Coronary artery (tissue), 2 donors: ENCODE data around the gene CORO6.
A peak's percentile ranks its signal among the peaks of the same experiment; 100 is the strongest.

Experiments used
- DNase-seq: peaks from one replicate; pipeline ENCODE4 v3.0.0-alpha.2; 2017; ENCODE audit warnings: low spot score
- H3K27ac ChIP-seq, 2 donors: fragments of 200-600 bp; sonication (generic); one replicate each; pipeline ENCODE4 v1.5.1; 2016 to 2019
- H3K4me3 ChIP-seq: fragments of 200-600 bp; sonication (generic); 2 replicates; pipeline ENCODE4 v1.5.1; 2016; ENCODE audit warnings: mild to moderate bottlenecking, moderate library complexity
- TF ChIP-seq, protein P1 (sequence below): fragments of 200-600 bp; sonication (generic); IDR thresholded peaks from one replicate; pipeline ENCODE4 v1.5.1; 2019; ENCODE audit warnings: antibody characterized with exemption

CORO6 gene

DNA sequence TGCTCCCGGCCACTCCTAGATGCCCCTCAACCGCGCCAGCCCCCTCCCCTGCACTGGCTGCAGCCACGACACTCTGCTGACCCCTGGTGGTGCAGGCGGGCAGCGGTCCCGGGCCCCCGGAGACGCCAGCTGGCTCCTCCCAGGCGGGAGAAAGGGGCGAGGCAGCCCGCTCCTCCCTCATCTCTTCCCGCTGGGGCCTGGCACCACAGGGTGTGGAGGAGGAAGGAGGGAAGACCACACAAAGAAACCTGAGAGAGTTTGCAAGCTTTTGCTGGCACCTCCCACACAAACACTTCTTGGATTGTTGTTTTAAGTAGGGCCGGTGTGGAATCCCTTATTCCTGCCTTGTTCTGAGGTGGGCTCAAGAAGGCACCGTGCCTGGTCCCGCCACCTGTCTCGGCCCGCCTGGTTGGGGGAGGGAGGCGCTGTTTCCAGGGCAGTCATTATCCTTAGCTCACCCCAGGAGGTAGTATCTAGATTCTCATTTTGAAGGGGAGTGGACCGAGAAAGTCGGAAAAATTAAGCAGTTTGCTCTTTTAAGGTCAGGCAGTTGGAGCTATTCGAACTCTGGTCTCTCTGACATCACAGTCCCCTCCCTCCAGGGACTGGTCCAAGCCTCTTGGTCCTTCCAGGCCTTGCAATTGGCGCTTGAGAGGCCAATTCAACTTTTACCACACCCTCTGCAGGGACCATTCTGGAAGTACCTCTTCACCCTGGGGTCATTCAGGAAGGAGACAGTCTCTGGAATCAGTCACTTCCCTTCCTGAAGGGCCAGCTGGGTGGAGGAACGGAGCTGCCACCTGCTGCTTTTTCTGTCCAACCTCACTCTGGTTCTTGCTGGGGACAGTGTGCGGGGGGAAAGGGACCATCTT, 30.7 kb downstream of the CORO6 start:
- TF ChIP-seq, protein P1, sequence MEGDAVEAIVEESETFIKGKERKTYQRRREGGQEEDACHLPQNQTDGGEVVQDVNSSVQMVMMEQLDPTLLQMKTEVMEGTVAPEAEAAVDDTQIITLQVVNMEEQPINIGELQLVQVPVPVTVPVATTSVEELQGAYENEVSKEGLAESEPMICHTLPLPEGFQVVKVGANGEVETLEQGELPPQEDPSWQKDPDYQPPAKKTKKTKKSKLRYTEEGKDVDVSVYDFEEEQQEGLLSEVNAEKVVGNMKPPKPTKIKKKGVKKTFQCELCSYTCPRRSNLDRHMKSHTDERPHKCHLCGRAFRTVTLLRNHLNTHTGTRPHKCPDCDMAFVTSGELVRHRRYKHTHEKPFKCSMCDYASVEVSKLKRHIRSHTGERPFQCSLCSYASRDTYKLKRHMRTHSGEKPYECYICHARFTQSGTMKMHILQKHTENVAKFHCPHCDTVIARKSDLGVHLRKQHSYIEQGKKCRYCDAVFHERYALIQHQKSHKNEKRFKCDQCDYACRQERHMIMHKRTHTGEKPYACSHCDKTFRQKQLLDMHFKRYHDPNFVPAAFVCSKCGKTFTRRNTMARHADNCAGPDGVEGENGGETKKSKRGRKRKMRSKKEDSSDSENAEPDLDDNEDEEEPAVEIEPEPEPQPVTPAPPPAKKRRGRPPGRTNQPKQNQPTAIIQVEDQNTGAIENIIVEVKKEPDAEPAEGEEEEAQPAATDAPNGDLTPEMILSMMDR = peak; percentile 92
- peak overlapping the region; percentile 71 to 96 for H3K27ac ChIP-seq
- peak; percentile 91 for DNase-seq
- peak overlapping the region; percentile 99 for H3K4me3 ChIP-seq

DNA sequence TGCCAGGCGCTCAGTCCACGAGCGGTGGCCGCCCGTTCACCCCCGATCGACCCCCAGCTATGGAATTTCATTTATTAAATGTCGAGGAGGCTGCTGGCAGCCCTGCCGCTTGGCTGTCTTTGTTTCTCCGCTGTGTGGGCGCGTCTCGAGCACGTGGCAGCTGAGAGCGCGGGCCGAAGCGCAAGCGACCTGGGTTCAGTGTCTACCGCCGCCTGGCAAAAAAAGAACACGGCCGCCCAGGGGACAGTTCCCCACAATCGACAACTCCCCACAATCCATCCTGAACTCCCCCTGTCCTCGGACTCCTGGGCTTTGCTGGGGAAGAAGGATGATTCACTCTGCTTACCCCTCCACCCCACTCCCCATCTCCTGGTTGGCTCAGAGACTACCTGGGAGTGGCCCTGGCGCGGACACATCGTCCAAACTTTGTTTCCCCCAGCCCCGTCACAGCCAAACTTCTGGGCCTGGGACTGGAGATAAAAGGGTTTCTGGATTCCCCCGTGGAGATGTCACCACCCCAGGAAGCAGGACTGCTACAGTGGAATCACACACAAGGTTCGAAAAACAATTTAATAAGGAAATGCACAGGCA, 31.5 kb downstream of the CORO6 start:
- Histone ChIP-seq H3K4me3 (peak overlapping the region; percentile 99), H3K27ac (peak overlapping the region; percentile 71 to 96)
- DNase-seq = no peak
- TF ChIP-seq, protein P1 = no peak

DNA sequence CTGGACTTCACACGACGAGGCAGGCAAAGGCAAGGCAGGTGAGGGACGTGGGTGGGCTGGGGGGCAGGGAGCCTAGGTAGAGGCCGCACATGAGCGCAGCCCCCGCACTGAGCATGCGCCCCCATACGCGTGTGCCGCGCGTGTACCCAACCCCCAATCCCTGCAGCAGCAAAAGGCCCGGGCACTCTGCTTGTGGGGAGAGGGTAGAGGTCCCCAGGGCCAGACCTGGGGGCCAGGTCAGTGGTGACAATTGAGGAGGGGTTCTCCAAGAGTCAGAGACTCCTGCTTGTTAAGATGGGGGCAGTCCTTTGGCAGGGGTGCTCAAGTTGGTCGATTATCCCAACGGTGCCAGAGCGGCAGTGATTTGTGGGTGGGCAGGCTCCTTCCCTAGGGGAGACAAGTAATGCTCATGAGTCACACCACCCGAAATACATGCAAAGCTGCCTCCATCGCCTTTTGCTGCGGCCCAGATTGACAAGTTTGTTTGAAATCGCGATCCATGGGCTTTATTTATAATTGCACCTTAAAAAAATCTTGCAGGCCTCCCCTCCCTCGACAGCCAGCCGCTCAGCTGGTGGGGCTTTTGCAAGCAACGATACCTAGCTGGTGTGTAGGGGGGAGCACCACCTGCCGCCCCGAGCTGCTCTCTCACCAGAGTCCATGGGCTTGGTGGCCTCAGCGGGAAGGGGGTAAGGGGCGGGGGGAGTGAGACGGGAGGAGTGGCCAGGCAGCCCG, 32.1 kb downstream of the CORO6 start:
- DNase-seq = no peak
- TF ChIP-seq, protein P1 = no peak
- Histone ChIP-seq H3K27ac (peak overlapping the region; percentile 71 to 96), H3K4me3 (peak overlapping the region; percentile 99)

DNA sequence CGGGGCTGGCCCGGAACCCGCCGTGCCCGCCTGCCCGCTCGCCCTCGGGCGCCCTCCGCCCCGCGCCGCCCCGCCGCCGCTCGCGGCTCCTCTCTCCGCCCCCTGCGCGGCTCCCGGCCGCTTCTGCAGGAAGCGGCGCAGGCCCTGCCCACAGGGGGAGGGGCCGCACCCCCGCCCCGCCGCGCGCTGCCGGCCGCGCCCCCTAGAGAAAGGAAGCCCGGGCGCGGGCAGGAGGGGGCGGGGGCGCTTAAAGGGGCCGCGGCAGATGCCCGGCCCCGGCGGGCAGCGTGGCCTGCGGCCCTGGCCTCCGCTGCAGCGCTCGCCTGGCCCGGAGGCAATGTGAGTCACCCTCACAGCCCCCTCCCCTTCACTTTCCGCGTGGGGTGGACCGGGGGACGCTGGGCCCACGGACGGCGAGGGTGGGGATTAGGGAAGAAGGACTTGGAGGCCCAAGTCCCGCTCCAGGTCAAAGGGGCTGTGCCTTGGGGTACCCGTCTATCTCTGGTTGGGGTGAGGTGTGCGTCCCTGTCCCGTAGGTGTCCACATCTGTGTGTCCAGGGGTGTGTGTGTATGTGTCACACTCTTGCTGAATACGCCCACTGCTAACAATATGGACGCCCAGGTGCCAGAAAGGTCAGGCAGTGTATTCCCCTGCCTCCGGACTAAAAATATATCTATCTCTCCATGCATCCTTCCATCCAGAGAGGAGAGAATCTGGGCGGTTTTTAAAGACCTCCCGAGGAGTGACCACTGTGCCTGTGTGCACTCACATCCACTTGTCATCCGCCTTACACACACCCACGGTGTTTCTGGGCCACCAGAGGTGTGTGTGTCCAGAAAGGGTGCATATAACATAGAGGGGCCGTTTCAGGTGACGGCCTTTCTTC, 32.9 kb downstream of the CORO6 start, which contains the start of gene GIT1:
Gene GIT1 (minus strand): TSS at position 125 of the 887 bp plus-strand sequence. CDS start 270 bp downstream, outside the sequence.
- DNase-seq = no peak
- peak within 1 kb of the TSS; percentile 99 for H3K4me3 ChIP-seq
- H3K27ac ChIP-seq = peak within 1 kb of the TSS; percentile 74 to 96
- TF ChIP-seq, protein P1 = no peak

DNA sequence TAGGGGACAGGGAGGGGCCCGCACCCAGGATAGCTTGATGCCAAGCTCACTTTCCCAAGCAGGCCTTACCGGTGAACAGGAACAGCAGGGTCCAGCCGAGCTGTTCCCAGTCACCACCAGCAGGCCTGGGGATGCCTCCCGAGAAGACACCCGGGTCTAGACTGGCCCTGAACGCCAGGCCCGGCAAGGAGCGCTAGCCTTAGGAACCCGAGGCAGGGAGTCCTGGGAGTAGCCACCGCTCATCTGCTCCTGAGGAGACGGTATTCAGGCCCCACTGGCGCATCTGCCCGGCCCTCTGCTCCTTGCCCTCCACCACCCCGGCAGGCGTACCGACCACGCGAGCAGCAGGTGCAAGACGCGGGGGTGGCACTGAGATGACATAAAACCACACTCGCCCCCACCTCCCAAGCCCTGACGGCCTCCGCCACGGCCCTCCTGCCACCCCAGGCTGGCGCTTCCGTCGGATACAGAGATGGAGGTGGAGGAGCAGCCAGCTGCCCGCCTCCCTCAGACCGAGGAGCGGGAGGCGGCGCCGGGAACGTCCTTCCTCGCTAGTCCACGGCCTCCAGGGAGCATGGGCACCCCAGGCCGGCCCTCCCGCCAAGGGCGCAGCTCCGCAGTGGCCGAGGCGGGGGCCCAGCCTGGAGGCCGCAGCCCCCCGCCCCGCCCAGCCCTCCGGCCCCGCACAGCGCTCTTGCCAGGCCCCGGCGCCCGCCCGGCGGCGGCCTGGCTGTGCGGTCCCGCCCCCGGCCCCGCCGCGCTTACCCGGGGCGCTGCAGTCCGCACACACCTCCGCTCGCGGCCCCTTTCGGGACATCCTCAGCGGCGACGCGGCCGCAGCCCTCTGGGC, 33.9 kb downstream of the CORO6 start:
- TF ChIP-seq, protein P1 = no peak
- DNase-seq = no peak
- Histone ChIP-seq H3K4me3 (peak overlapping the region; percentile 99), H3K27ac (peak overlapping the region; percentile 74 to 96)
